Measurements from ENCODE around the gene HLA-DMA.

DNA sequence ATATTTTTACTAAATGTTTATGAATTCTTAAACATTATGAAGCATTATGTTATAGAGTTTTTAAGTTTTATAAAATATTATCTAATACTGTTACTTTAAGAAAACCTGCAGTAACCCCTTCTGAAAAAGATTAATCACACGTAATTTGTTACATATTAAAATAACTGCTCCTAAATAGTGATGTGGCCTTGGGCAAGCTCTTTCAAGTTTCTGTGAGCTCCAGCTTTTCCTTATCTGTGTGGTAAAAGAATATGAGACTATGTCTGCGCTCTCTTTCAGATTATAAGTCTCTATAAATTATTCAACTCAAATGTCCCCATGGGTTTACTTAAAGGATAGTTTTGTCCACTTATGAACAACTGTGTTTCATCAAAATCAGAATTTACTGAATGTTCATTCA is 44.0 kb downstream of the HLA-DMA start:
- TF ChIP-seq GATA1 (IDR thresholded peaks at IDR 0.05; ENCODE audit: low read depth, low read length) (no peak), POLR2A (IDR thresholded peaks at IDR 0.05; ENCODE audit: low read length) (no peak)
